ENCODE results near the gene SPEM3. TPM values are rescaled to one million over a fixed set of nuclear protein-coding genes. Genes with fewer than 3 reads are reported as not detected.

SPEM3 gene
- total and polyA plus RNA-seq, 2 of the 13 experiments (the other 11 are each of a cell fraction or from before 2014, with no cell fraction given): not detected

- TF ChIP-seq ARID2 (CRISPR knock-in tag; IDR thresholded peaks at IDR 0.05; ENCODE audit: borderline replicate concordance): 0 out of 2 replicates have a peak, but pooled peaks have one; percentile 61
- TF ChIP-seq, protein P1, sequence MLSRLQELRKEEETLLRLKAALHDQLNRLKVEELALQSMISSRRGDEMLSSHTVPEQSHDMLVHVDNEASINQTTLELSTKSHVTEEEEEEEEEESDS (CRISPR knock-in tag; IDR thresholded peaks at IDR 0.05; ENCODE audit: borderline replicate concordance): peak; percentile 73; the same call in 1 of the 2 replicates
- TF ChIP-seq AGO2 (optimal IDR thresholded peaks at IDR 0.05; ENCODE audit: low read depth, low read length): peak; percentile 78
- peak; percentile 79 for TF ChIP-seq HNRNPLL (IDR thresholded peaks at IDR 0.05; ENCODE audit: low read depth, low read length, poor library complexity, severe bottlenecking)
- peak; percentile 78 for TF ChIP-seq ZBTB7A (CRISPR knock-in tag; IDR thresholded peaks at IDR 0.05)
- TF ChIP-seq, protein P2, sequence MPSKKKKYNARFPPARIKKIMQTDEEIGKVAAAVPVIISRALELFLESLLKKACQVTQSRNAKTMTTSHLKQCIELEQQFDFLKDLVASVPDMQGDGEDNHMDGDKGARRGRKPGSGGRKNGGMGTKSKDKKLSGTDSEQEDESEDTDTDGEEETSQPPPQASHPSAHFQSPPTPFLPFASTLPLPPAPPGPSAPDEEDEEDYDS (CRISPR knock-in tag; IDR thresholded peaks at IDR 0.05): peak; percentile 90
- peak; percentile 57; the same call in 1 of the 2 replicates for TF ChIP-seq ZNF263 (CRISPR knock-in tag; IDR thresholded peaks at IDR 0.05)
- no peak for TF ChIP-seq ZNF30 (CRISPR knock-in tag; IDR thresholded peaks at IDR 0.05)
- TF ChIP-seq MBNL3 (CRISPR knock-in tag; conservative IDR thresholded peaks at IDR 0.05): no peak
- no peak for TF ChIP-seq ZNF83 (CRISPR knock-in tag; IDR thresholded peaks at IDR 0.05; ENCODE audit: borderline replicate concordance)
- TF ChIP-seq SP1 (IDR thresholded peaks at IDR 0.05): no peak
- TF ChIP-seq SP1 (CRISPR knock-in tag; IDR thresholded peaks at IDR 0.05): peak; percentile 70
- no peak for TF ChIP-seq PAF1 (CRISPR knock-in tag; IDR thresholded peaks at IDR 0.05)
- no peak for TF ChIP-seq POGK (CRISPR knock-in tag; conservative IDR thresholded peaks at IDR 0.05)
- peak; percentile 77; the same call in 1 of the 2 replicates for TF ChIP-seq PCBP1 (IDR thresholded peaks at IDR 0.05; ENCODE audit: borderline replicate concordance, low read depth, low read length)
- TF ChIP-seq MYNN (CRISPR knock-in tag; IDR thresholded peaks at IDR 0.05; ENCODE audit: low read depth): no peak
- peak; percentile 47; the same call in 1 of the 2 replicates for TF ChIP-seq ZNF605 (CRISPR knock-in tag; IDR thresholded peaks at IDR 0.05)
- TF ChIP-seq, protein P3, sequence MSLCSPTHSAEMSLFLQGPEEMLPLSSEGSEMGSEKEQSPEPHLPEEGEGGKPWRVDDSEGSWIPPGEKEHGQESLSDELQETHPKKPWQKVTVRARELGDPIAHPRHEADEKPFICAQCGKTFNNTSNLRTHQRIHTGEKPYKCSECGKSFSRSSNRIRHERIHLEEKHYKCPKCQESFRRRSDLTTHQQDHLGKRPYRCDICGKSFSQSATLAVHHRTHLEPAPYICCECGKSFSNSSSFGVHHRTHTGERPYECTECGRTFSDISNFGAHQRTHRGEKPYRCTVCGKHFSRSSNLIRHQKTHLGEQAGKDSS (CRISPR knock-in tag; IDR thresholded peaks at IDR 0.05; ENCODE audit: borderline replicate concordance, low read depth): 0 out of 2 replicates have a peak, but pooled peaks have one; percentile 37
- no peak for TF ChIP-seq MZF1 (CRISPR knock-in tag; IDR thresholded peaks at IDR 0.05; ENCODE audit: borderline replicate concordance)
- TF ChIP-seq, protein P4, sequence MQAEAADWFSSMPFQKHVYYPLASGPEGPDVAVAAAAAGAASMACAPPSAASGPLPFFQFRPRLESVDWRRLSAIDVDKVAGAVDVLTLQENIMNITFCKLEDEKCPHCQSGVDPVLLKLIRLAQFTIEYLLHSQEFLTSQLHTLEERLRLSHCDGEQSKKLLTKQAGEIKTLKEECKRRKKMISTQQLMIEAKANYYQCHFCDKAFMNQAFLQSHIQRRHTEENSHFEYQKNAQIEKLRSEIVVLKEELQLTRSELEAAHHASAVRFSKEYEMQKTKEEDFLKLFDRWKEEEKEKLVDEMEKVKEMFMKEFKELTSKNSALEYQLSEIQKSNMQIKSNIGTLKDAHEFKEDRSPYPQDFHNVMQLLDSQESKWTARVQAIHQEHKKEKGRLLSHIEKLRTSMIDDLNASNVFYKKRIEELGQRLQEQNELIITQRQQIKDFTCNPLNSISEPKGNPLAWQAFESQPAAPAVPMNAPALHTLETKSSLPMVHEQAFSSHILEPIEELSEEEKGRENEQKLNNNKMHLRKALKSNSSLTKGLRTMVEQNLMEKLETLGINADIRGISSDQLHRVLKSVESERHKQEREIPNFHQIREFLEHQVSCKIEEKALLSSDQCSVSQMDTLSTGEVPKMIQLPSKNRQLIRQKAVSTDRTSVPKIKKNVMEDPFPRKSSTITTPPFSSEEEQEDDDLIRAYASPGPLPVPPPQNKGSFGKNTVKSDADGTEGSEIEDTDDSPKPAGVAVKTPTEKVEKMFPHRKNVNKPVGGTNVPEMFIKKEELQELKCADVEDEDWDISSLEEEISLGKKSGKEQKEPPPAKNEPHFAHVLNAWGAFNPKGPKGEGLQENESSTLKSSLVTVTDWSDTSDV (CRISPR knock-in tag; IDR thresholded peaks at IDR 0.05): no peak; the same call in 1 of the 2 replicates
- no peak for TF ChIP-seq GATAD2A (CRISPR knock-in tag; IDR thresholded peaks at IDR 0.05)
- TF ChIP-seq, protein P5, sequence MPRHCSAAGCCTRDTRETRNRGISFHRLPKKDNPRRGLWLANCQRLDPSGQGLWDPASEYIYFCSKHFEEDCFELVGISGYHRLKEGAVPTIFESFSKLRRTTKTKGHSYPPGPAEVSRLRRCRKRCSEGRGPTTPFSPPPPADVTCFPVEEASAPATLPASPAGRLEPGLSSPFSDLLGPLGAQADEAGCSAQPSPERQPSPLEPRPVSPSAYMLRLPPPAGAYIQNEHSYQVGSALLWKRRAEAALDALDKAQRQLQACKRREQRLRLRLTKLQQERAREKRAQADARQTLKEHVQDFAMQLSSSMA (CRISPR knock-in tag; IDR thresholded peaks at IDR 0.05): no peak
- TF ChIP-seq SMARCC2 (IDR thresholded peaks at IDR 0.05): no peak
- no peak for TF ChIP-seq NFE2L2 (IDR thresholded peaks at IDR 0.05; ENCODE audit: low read length)
These were observed 24.5 kb upstream of the SPEM3 start, which contains the start of gene TMEM256 (continued) for GRCh38 chr17:7403977-7404736.

All from HepG2 (cell line).